Stomach smooth muscle (tissue), 2 donors: ENCODE measurements around the gene HTT.

Experiments
- H3K27ac ChIP-seq: one replicate; pipeline ENCODE4 v1.7.0; 2013; ENCODE audit warnings: mild to moderate bottlenecking, low read length, inconsistent platforms
- H3K27me3 ChIP-seq, 2 donors: one replicate each; pipeline ENCODE4 v1.7.0; 2013; ENCODE audit warnings: low read length in 2 of 2; ENCODE audit not compliant: insufficient read depth in 2 of 2, control insufficient read depth in 1 of 2
- H3K36me3 ChIP-seq, 2 donors: one replicate each; pipeline ENCODE4 v1.7.0; 2013; ENCODE audit warnings: low read length in 2 of 2; ENCODE audit not compliant: control insufficient read depth in 2 of 2, insufficient read depth in 2 of 2
- H3K4me1 ChIP-seq: one replicate; pipeline ENCODE4 v1.7.0; 2013; ENCODE audit warnings: low read length; ENCODE audit not compliant: control insufficient read depth, insufficient read depth
- H3K4me3 ChIP-seq, 2 donors: one replicate each; pipeline ENCODE4 v1.7.0; 2013; ENCODE audit warnings: low read length in 2 of 2
- H3K9ac ChIP-seq, 2 donors: one replicate each; pipeline ENCODE4 v1.7.0; 2013; ENCODE audit warnings: low read length in 2 of 2, mild to moderate bottlenecking in 1 of 2
- H3K9me3 ChIP-seq, 2 donors: one replicate each; pipeline ENCODE4 v1.7.0; 2013; ENCODE audit warnings: low read length in 2 of 2; ENCODE audit not compliant: control insufficient read depth in 2 of 2
- donor health status: healthy.
- donor health status: Pancreatic carcinoma.

Gene HTT

DNA sequence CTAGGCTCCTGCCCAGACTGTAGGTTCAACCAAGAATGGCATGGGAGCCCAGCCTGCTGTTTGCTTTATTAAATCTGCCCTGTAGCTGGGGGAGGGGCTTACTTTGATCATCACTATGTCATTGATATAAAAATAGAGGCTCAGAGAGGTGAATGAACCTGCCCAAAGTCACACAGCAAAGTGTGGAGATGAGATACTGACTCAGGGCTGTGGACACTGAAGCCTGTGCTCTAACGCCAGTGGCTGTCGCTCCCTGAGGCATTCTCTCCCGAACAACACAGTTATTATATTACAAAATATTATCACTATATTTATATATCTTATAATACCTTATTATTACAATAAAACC is 178.0 kb downstream of the HTT start:
- H3K4me3 ChIP-seq: no peak overlapping the region
- H3K27ac ChIP-seq: no peak overlapping the region
- no peak overlapping the region for H3K9ac ChIP-seq
- H3K4me1 ChIP-seq: peaks cover 7% of the 10 kb centered on the region
- H3K9me3 ChIP-seq: no peaks in the 10 kb centered on the region
- no peaks in the 10 kb centered on the region for H3K27me3 ChIP-seq
- peaks cover 0 to 4% of the 10 kb centered on the region in 2 donors for H3K36me3 ChIP-seq

DNA sequence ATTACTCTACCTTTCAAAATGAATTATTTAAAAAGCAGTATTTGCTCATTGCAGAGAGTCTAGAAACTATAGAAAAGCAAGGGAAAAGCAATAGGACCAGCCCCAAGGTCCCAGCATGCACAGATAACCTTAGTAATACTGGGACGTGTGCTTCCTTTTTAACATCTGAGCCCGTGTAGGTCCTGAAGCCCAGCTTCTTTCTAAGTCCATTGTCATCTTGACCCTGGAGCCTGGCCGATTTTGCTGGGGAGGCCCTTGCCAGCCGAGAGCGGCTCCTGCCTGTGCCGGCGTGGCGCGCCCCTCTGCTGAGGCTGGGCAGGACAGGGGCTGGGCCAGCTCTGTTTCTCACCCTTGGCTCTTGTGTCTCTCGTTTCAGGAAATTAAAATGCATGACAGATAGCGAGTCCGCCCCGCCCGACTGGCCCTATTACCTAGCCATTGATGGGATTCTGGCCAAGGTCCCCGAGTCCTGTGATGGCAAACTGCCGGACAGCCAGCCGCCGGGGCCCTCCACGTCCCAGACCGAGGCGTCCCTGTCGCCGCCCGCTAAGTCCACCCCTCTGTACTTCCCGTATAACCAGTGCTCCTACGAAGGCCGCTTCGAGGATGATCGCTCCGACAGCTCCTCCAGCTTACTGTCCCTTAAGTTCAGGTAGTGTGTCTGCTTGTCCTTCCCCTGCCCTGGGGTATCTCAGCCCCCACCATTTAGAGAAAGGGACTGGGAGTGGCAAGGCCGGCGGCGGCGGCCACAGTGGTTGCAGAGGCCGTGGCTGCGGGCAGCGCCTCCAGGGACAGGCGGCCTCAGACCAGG is 178.6 kb downstream of the HTT start:
- Histone ChIP-seq H3K27ac (no peak overlapping the region), H3K27me3 (no peaks in the 10 kb centered on the region), H3K9me3 (no peaks in the 10 kb centered on the region), H3K9ac (no peak overlapping the region), H3K36me3 (peaks cover 0 to 4% of the 10 kb centered on the region in 2 donors), H3K4me1 (peaks cover 7% of the 10 kb centered on the region), H3K4me3 (no peak overlapping the region)

DNA sequence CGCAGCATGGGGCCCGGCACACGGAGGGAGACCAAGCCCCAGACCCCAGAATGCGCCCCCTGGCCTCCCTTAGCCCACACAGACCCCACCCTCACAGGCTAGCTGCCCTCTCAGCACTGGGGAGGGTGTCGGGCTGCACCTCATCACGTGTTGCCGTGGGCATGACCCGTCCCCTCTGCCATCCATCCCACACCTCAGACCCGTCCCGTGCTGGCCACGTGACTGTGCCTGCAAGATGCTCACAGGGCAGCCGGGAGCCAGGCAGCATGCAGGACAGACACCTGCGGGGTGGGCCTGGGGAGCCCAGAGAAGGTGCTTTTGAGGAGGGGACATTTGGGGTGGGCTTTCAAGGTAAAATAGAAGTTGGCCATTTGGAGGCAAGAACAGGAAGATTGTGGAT is 179.3 kb downstream of the HTT start:
- no peak overlapping the region for H3K27ac ChIP-seq
- no peak overlapping the region for H3K9ac ChIP-seq
- H3K4me3 ChIP-seq: no peak overlapping the region
- peaks cover 0 to 4% of the 10 kb centered on the region in 2 donors for H3K36me3 ChIP-seq
- H3K27me3 ChIP-seq: no peaks in the 10 kb centered on the region
- no peaks in the 10 kb centered on the region for H3K9me3 ChIP-seq
- peaks cover 7% of the 10 kb centered on the region for H3K4me1 ChIP-seq

DNA sequence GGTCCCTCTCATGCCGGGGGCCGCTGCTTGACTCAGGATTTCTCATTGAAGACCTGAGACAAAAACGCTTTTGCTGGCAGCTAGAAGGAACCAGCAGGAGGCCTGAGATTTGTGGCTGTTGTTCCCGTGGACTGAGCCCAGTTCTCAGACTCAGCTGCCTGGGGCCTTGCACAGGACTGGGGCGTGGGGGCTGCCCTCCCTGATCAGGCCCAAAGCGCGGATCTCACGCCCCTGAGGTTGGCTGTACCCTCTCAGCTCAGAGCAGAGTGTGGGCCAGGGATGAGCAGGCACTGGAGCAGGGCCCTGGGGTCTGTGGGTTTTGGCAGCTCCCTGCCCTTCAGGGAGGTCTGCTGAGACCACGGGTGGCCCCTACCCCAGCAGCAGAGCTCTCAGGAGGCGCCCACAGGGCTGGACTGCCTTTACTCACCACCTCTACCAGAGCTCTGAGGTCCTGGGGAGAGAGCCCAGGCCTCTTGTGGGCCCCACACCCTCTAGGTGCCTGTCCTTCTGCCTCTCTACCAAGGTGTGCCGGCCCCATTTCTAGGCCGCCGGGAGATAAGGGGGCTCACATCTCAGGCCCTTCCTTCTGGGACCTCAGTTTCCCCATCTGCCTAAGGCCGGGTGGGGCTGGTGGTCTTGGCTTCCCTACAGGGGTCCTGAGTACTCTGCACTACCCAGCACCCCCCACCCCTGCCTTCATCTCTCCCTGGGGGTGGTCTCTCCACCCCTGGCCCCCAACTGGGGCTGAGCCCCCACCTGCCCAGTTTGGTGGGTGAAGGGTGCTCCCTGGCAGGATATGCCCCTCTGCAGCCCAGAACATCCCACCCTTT is 180.0 kb downstream of the HTT start:
- Histone ChIP-seq H3K9ac (no peak overlapping the region), H3K9me3 (no peaks in the 10 kb centered on the region), H3K4me1 (peaks cover 7% of the 10 kb centered on the region), H3K27me3 (no peaks in the 10 kb centered on the region), H3K4me3 (no peak overlapping the region), H3K27ac (no peak overlapping the region), H3K36me3 (peaks cover 0 to 4% of the 10 kb centered on the region in 2 donors)

DNA sequence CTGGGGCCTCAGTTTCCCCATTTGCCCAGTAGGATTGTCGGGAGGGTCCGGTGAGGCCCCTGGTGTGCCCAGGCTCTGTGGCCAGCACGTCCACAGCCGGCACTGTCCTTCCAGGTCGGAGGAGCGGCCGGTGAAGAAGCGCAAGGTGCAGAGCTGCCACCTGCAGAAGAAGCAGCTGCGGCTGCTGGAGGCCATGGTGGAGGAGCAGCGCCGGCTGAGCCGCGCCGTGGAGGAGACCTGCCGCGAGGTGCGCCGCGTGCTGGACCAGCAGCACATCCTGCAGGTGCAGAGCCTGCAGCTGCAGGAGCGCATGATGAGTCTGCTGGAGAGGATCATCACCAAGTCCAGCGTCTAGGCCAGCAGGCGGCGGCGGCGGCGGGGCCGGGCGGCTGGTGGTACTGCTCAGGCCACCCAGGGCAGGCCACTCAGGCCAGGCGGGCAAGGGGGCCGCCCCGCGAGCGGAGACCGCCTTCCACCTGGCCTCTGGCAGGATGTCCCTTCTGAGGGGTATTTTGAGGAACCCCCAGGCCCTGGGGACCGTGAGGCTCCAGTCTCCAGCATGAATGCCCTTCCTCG is 181.2 kb downstream of the HTT start:
- Histone ChIP-seq H3K27ac (no peak overlapping the region), H3K9me3 (no peaks in the 10 kb centered on the region)

DNA sequence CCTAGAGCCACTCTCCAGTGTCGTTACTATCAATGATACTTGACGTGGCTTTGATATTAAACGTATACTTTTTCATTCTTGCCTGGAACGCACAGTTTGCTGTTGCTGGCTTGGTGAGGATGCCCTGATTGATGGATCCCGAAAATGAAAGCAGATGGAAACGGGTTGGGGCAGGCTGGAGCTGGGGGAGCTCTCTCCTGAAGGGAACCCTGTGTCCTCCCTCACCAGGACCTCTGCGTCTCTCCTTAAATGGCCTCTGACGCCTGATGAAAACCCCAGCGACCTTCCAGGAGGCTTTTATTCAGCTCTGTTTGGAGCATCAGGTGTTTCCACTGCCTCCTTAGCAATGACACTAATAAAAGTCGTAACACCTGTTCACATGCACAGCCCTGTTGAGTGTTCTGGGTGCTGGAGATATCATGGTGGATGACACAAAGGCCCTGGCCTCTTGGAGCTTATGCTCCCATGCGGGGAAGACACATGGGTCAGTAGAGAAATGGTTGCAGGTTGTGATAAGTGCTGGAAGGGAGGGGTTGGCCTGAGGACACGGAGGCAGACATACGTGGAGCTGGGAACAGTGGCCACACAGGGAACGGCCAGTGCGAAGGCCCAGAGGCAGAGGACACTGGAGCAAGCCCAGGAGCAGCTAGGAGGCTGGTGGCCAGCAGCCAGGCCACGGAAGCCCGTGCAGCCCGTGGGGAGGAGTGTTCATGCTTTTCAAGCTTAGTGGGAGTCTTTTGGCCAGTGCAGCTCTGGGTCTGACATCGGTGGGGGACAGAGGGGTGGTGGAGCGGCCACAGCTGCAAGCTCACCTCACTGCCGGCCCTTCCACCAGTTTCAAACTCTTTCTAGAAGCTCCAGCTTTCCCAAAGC is 182.0 kb downstream of the HTT start:
- Histone ChIP-seq H3K27ac (no peak overlapping the region), H3K36me3 (peaks cover 0 to 4% of the 10 kb centered on the region in 2 donors), H3K9me3 (no peaks in the 10 kb centered on the region), H3K4me3 (no peak overlapping the region), H3K4me1 (no peaks in the 10 kb centered on the region), H3K27me3 (no peaks in the 10 kb centered on the region), H3K9ac (no peak overlapping the region)

More for the DNA sequence above, 181.2 kb downstream of the HTT start:
- Histone ChIP-seq H3K27me3 (no peaks in the 10 kb centered on the region), H3K9ac (no peak overlapping the region), H3K4me3 (no peak overlapping the region), H3K36me3 (peaks cover 0 to 4% of the 10 kb centered on the region in 2 donors), H3K4me1 (peaks cover 2% of the 10 kb centered on the region)

DNA sequence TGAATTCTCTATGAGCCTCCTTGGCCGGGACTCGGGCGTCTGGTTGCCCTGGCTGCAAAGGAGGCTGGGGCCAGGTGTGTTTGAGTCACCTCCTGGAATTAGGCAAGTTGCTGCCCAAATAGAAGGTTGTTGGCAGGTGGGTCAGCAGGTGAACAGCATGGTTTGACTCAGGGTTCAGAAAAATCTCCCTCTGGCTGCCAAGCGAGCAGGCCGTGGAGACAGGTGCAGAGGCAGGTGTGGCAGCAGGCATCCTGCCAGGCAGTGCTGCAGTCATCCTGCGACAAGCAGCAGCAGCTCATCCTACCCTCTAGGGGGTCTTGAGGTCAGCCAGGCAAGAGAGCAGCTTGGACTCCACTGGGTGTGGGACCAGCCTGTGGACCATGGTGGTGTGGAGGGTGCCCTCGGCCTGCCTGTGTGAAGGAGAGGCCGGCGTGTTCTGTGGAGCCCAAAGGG is 182.6 kb downstream of the HTT start:
- no peak overlapping the region for H3K4me3 ChIP-seq
- H3K36me3 ChIP-seq: peaks cover 0 to 4% of the 10 kb centered on the region in 2 donors
- H3K9me3 ChIP-seq: no peaks in the 10 kb centered on the region
- no peak overlapping the region for H3K27ac ChIP-seq
- no peak overlapping the region for H3K9ac ChIP-seq
- H3K27me3 ChIP-seq: no peaks in the 10 kb centered on the region
- no peaks in the 10 kb centered on the region for H3K4me1 ChIP-seq

DNA sequence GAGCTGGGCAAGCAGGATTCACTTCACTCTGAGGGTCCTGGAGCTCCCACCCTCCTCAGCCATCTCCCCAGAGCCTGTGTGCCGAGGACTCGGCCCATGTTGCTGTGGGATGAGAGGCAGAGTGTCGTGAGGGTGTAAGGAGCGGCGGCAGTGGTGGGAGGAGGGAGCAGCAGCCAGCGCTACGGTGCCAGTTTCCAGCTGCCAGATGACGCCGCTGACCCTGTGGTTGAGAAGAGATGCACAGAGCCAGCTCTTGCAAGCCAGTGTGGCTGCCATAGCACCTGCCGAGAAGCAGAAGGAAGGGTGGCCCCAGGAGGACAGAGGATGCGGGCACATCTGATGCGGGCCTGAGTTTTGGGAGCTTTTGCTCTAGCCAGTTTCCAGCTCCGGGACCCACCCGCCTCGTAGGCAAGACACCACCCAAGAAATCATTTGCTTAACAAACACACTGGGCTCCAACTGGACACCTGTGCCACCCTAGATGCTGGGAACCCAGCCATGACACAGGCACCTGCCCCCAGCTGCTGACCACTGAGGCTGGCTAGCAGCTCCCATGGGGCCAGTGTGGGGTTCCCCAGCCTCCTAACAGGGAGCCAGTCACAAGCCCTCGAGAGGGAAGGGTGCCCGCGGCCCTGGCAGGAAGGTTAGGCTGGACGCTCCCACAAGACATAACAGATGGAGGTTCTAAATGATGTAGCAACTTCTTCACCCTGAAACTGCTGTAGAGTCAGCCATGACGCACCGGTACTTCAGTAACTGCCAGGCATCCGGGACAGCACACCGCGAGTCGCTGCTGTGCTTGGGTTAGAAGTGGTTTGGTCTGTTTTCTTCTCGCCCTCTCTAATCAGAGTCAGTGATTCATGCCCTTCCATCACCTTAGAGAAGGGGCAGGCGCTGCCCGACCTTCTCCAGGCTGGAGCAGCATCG is 183.3 kb downstream of the HTT start:
- H3K9me3 ChIP-seq: no peaks in the 10 kb centered on the region
- no peak overlapping the region for H3K27ac ChIP-seq
- H3K4me1 ChIP-seq: no peaks in the 10 kb centered on the region
- no peaks in the 10 kb centered on the region for H3K27me3 ChIP-seq
- H3K4me3 ChIP-seq: no peak overlapping the region
- H3K9ac ChIP-seq: no peak overlapping the region
- peaks cover 0 to 4% of the 10 kb centered on the region in 2 donors for H3K36me3 ChIP-seq

DNA sequence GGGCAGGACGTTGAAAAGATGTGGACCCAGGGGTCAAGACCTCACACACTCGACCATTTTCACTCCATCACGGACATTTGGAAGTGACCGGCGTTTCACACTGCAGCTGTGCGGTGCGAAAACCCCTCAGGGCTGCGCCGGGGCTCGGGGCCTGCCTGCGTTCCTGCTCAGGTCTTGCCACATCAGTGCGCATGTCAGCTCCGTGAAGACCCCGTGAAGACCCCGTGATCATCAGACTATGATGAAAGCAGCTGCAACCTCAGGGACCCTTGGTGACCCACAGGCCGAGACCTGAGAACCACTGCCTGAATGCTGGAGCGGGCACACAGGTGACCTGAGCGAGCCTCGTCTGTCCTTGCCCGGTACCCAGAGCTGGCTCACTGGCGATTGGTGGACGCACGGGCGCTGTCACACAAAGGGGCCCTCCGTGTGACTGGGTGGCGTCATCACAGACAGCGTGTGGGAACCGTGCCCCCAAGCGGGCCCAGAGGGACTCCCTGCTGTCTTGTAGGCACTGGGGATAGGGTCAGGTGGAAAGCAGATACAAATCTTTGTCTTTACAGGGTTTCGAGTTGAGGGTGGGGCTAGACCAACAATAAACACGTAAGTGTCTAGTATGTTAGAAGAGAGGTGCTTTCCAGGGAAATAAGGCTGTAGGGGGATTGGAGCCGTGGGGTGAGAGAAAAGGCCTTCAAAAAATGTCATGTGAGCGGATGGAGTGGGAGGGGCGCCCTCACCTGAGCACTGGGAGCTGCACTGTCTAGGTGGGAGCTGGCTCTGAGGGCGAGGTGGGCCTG is 187.1 kb downstream of the HTT start:
- no peaks in the 10 kb centered on the region for H3K9me3 ChIP-seq
- no peaks in the 10 kb centered on the region for H3K36me3 ChIP-seq
- H3K4me1 ChIP-seq: no peaks in the 10 kb centered on the region
- H3K9ac ChIP-seq: no peak overlapping the region
- no peak overlapping the region for H3K27ac ChIP-seq
- H3K4me3 ChIP-seq: no peak overlapping the region
- H3K27me3 ChIP-seq: no peaks in the 10 kb centered on the region
